Hepatic stellate cell (primary cell): Measurements from ENCODE around the gene COL26A1.
"Not testable (repeated sequence)": the region's sequence is repeated elsewhere in the genome, so short reads cannot be mapped to it uniquely, and the experiment has no call there.

Source experiments
- DNase-seq: peaks from one replicate; pipeline ENCODE4 v3.0.0; 2011; ENCODE audit warnings: low spot score

Gene COL26A1

GRCh38 chr7:101450064-101450463, 87.4 kb downstream of the COL26A1 start:
- no peak for DNase-seq

GRCh38 chr7:101453617-101454016, 90.9 kb downstream of the COL26A1 start:
- DNase-seq, result no peak

DNA sequence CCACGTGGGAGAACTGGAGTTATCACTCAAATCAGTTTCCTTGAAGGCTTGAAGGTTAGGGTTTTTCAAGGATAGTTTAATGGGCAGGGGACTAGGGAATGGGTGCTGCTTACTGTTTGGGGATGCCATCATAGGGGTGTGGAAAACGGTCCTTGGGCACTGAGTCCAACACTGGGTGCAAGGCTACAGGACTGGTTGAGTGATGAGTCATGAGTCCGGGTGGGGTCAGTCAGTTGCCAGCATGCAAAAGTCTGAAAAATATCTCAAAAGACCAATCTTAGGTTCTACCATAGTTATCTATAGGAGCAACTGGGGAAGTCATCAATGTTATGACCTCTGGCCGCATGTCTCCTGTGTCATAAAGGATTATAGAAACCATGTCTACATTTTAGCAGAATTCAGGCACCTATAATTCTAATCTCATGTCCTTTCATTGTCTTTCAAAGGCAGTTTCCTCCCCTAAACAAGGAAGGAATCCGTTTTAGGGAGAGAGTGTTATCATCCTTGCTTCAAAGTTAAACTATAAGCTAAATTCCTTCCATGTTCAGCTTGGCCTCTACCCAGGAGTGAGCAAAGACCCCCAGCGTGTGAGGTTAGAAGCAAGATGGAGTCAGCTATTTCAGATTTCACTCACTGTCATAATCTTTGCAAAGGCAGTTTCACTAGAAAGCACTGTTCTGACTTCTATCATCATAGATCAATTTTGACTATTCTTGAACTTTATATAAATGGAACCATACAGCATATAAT, 94.5 kb downstream of the COL26A1 start:
- DNase-seq, result no peak

GRCh38 chr7:101465131-101465530, 102.5 kb downstream of the COL26A1 start:
- DNase-seq, result no peak

DNA sequence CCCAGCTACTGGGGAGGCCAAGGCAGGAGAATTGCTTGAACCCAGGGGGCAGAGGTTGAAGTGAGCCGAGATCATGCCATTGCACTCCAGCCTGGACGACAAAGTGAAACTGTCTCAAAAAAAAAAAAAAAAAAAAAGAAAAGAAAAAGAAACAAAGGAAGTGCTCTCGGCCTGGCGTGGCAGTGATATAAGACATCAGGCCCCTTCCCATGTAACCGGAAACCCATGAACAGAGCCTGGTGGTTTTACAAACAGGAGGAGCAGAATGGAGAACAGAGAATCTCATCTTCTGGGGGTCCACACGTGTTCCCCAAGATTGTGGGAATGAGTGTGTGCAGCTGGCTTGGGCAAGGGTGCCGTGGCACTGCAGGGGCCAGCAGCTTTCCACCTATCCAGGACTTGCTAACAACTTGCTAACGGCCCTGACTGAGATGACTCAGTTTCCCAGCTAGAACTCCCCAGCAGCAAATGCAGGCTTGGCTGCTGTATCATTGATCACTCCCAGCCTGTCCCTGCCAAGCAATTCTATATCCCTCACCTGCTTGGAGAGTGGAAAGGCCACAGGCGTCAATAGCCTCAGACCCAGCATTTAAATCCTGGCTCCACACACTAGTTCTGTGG, 103.0 kb downstream of the COL26A1 start:
- no peak for DNase-seq

GRCh38 chr7:101466871-101467270, 104.2 kb downstream of the COL26A1 start:
- DNase-seq, result no peak

GRCh38 chr7:101468546-101469275, 106.0 kb downstream of the COL26A1 start:
- no peak for DNase-seq

DNA sequence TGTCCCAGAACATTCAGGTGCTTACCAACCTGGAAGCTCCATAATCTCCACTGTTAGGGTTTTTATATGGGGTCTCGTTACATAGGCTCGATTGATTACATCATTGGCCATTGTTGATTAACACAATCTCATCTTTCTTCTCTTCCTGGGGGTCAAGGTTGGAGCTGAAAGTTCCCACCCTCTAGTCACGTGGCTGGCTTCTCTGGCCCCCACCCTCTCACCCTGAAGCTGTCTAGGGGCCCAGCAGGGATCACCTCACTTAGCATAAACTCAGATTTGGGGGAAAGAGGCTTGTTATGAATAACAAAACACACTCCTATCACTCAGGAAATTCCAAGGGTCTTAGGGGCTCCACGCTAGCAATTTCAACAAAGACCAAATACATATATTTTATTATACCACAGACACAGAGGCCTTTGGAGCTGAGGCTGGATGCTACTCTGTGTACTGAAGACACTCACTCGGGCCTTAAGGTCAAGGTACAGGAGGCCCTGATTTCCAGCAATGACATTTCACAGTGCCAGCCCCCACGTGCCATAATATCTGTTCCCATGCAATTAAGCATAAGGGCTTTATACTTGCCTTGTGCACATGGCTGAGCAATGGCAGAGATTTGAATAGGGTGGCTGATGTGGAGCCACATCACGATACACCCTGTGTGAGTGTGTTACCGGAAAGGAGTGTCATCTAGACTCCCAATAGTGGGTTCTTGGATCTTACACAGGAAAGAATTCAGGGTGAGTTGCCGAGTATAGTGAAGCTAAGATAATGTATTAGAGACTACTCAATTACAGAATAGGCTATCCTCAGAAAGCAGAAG, 108.2 kb downstream of the COL26A1 start:
- DNase-seq, result no peak

GRCh38 chr7:101474178-101474577, 111.5 kb downstream of the COL26A1 start:
- DNase-seq, result no peak

DNA sequence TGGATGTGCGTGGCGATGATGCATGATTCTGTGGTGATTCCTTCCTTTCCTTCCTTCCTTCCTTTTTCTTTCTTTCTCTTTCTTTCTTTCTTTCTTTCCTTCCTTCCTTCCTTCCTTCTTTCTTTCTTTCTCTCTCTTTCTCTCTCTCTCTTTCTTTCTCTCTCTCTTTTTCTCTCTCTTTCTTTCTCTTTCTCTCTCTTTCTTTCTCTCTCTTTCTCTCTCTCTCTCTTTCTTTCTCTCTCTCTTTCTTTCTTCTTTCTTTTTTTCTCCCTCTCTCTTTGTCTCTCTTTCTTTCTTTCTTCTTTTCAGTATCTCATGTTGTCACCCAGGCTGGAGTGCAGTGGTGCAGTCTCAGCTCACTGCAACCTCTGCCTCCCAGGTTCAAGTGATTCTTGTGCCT, 113.0 kb downstream of the COL26A1 start:
- not testable (repeated sequence) for DNase-seq

DNA sequence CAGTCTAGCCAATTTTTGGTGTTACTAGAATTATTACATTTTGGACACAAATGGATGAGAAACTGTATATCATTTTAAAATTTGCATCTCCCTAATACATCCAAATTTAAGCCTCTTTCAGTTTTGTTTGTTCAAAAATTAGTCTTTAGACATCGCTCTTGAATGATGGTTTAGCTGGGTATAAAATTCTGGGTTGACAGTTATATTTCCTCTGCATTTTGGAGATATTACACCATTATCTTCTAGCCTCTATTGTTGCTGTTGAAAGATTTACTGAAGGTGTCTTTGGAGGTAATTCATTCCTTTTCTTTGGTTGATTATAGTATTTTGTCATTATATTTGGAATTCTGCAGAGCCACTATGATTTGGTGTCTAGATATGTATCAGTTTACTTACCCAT, 116.5 kb downstream of the COL26A1 start:
- no peak for DNase-seq

DNA sequence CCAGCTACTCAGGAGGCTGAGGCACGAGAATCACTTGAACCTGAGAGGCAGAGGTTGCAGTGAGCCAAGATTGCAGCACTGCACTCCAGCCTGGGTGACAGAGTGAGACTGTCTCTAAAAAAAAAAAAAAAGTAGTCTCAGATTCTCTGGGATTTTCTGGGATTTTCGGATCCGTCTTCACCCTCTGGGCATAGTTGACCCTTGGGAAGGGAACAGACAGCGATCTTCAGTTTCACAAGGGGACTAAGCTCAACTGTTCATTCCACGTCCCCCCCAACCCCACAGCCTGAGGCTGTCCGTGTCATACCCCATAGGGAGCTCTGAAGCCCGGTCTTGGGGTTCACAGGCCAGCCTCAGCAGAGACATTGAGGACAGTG, 123.4 kb downstream of the COL26A1 start:
- not testable (repeated sequence) for DNase-seq

GRCh38 chr7:101486433-101487104, 123.9 kb downstream of the COL26A1 start:
- no peak for DNase-seq

GRCh38 chr7:101487105-101487458, 124.4 kb downstream of the COL26A1 start:
- no peak for DNase-seq

- DNase-seq, result no peak
Measured at GRCh38 chr7:101487753-101488152, 125.1 kb downstream of the COL26A1 start.

DNA sequence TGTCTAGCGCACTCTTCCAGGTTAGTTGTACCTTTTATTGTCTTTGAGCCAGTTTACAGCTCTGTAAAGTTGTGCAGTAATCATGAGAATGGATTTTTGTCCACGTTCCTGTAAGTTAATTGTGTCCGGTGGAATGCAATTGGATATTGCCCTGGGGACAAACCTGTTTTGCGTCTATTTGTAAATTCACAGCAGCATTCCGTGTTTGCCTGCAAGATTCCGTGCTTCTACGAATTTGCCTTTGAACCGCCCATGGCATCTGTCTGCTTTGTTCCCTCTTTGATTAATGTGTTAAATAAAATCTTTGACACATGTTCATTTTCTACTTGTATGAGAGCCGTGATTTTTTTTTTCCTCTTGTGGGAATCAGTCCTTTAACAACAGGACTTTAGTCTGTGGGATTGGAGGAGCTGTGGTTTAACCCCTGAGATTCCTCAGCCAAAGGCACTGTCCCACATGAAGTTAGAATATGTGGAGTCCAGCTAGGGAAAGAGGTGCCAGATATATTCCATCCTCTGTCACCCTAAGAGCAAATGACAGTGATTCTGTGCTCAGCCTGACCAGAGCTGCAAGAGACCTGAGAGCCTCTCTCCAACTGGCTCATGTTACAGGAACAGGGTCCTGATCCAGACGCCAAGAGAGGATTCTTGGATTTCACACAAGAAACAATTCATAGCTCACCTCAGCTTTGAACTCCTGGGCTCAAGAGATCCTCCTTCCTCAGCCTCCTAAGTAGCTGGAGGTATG, 126.3 kb downstream of the COL26A1 start:
- DNase-seq, result no peak

GRCh38 chr7:101490439-101490838, 127.8 kb downstream of the COL26A1 start:
- DNase-seq, result not testable (repeated sequence)

DNA sequence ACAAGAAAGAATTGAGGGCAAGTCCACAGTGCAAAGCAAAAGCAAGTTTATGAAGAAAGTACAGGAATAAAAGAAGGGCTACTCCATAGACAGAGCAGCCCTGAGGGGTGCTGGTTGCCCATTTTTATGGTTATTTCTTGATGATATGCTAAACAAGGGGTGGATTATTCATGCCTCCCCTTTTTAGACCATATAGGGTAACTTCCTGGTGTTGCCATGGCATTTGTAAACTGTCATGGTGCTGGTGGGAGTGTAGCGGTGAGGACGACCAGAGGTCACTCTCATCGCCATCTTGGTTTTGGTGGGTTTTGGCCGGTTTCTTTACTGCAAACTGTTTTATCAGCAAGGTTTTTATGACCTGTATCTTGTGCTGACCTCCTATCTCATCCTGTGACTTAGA, 128.8 kb downstream of the COL26A1 start:
- not testable (repeated sequence) for DNase-seq

- DNase-seq, result no peak
Measured at GRCh38 chr7:101494602-101495329, 132.1 kb downstream of the COL26A1 start.

- DNase-seq, result no peak
Measured at GRCh38 chr7:101496017-101496416, 133.3 kb downstream of the COL26A1 start.
